Measurements from ENCODE around the gene FAIM2. TPM values are rescaled to one million over a fixed set of nuclear protein-coding genes. Genes with fewer than 3 reads are reported as not detected.

FAIM2 gene
- polyA plus RNA-seq, result 4.0 and 5.3 TPM in 2 replicates
- 6.6 and 11.1 TPM in 2 replicates for polyA minus RNA-seq

DNA sequence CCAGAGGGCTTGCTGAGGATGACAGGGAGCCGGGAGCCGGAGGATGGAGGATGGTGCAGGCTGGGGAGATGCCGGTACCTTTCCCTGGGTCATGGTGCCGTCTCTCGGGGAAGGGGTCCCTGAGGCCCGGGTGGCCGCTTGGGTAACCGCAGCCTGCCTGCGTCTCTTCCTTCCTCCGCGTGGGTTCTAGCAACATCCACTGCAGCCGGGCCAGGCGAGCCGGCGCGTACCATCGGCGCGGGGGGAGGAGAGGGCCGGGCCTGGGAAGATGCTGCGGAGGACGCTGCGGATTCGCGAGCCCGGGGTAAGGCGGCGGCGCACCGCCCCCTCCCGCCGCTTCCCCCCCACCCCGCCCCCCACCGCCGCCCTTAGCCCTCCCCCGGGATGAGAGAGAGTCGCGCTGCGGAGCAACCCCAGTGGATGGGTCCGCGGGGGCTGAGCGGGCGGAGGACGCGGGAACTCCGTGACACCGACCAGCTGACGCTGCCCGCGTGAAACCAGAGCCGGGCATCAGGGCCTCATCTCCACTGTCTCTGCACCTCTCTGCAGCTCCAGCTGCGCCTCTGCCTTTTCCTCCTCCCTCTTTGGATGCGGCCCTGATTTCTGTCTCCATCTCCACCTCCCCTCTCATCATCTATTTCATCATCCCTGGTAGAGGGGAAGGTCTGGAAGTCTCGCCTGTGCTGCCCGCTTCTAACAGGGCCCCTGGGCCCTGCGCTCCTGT is at the start of gene FAIM2:
Gene FAIM2, minus strand, starts transcription at position 201 of the 724 bp plus-strand sequence. Its CDS starts 108 bp downstream, at position 93.
- Histone ChIP-seq H3K9me3 (ENCODE audit: low read length) (no peaks in the 10 kb centered on the region), H3K27ac (ENCODE audit: low read length) (peak within 1 kb of the TSS; percentile 52), H3K79me2 (replicated peaks; ENCODE audit: insufficient read depth, low read length) (no peaks in the 10 kb centered on the region), H3K4me3 (ENCODE audit: low read length) (peak within 1 kb of the TSS; percentile 62), H4K20me1 (ENCODE audit: insufficient read depth) (no peaks in the 10 kb centered on the region), H3K4me2 (ENCODE audit: low read length) (peak within 1 kb of the TSS; percentile 80), H3K36me3 (ENCODE audit: insufficient read depth, low read length) (no peaks in the 10 kb centered on the region), H3K27me3 (ENCODE audit: insufficient read depth, low read depth, low read length) (no peaks in the 10 kb centered on the region), H2AFZ (ENCODE audit: low read depth, low read length) (peak within 1 kb of the TSS; percentile 80), H3K9ac (ENCODE audit: low read length) (peak within 1 kb of the TSS; percentile 62), H3K9me2 (ENCODE audit: insufficient read depth, low read length) (no peaks in the 10 kb centered on the region), H3F3A (ENCODE audit: insufficient read depth, low read length, poor library complexity, severe bottlenecking) (no peaks in the 10 kb centered on the region)
- TF ChIP-seq EZH2 (IDR thresholded peaks at IDR 0.05; ENCODE audit: borderline replicate concordance, insufficient read depth, low read length, poor library complexity, severe bottlenecking) (no peak), EP300 (conservative IDR thresholded peaks at IDR 0.05; ENCODE audit: poor library complexity, severe bottlenecking) (no peak), MXI1 (conservative IDR thresholded peaks at IDR 0.05; ENCODE audit: poor library complexity, severe bottlenecking) (no peak), TAF1 (IDR thresholded peaks at IDR 0.05; ENCODE audit: low read depth) (no peak), RAD21 (conservative IDR thresholded peaks at IDR 0.05) (no peak), CTCF (IDR thresholded peaks at IDR 0.05; ENCODE audit: poor library complexity, severe bottlenecking) (no peak), POLR2AphosphoS5 (IDR thresholded peaks at IDR 0.05) (peak; percentile 39)

GRCh38 chr12:49953151-49953550 is 49.5 kb upstream of the FAIM2 start:
- H3K9ac ChIP-seq (ENCODE audit: low read length), result no peak overlapping the region
- H4K20me1 ChIP-seq (ENCODE audit: insufficient read depth), result no peaks in the 10 kb centered on the region
- no peaks in the 10 kb centered on the region for H3F3A ChIP-seq (ENCODE audit: insufficient read depth, low read length, poor library complexity, severe bottlenecking)
- H3K27me3 ChIP-seq (ENCODE audit: insufficient read depth, low read depth, low read length), result no peaks in the 10 kb centered on the region
- H3K4me3 ChIP-seq (ENCODE audit: low read length), result no peak overlapping the region
- TF ChIP-seq POLR2AphosphoS5 (IDR thresholded peaks at IDR 0.05) (no peak), CTCF (IDR thresholded peaks at IDR 0.05; ENCODE audit: poor library complexity, severe bottlenecking) (no peak), TAF1 (IDR thresholded peaks at IDR 0.05; ENCODE audit: low read depth) (no peak), EP300 (conservative IDR thresholded peaks at IDR 0.05; ENCODE audit: poor library complexity, severe bottlenecking) (no peak), REST (IDR thresholded peaks at IDR 0.05; ENCODE audit: borderline replicate concordance) (no peak), MXI1 (conservative IDR thresholded peaks at IDR 0.05; ENCODE audit: poor library complexity, severe bottlenecking) (no peak), RAD21 (conservative IDR thresholded peaks at IDR 0.05) (no peak), SMC3 (conservative IDR thresholded peaks at IDR 0.05; ENCODE audit: poor library complexity) (no peak), EZH2 (IDR thresholded peaks at IDR 0.05; ENCODE audit: borderline replicate concordance, insufficient read depth, low read length, poor library complexity, severe bottlenecking) (no peak)
- H3K4me2 ChIP-seq (ENCODE audit: low read length), result no peak overlapping the region
- no peaks in the 10 kb centered on the region for H3K36me3 ChIP-seq (ENCODE audit: insufficient read depth, low read length)
- H2AFZ ChIP-seq (ENCODE audit: low read depth, low read length), result no peak overlapping the region
- H3K9me2 ChIP-seq (ENCODE audit: insufficient read depth, low read length), result no peaks in the 10 kb centered on the region
- no peak overlapping the region for H3K27ac ChIP-seq (ENCODE audit: low read length)
- no peaks in the 10 kb centered on the region for H3K9me3 ChIP-seq (ENCODE audit: low read length)
- no peaks in the 10 kb centered on the region for H3K79me2 ChIP-seq (replicated peaks; ENCODE audit: insufficient read depth, low read length)

Measured in neural cell (in vitro differentiated cells).